ENCODE data around the gene NOTCH3.

NOTCH3 gene

DNA sequence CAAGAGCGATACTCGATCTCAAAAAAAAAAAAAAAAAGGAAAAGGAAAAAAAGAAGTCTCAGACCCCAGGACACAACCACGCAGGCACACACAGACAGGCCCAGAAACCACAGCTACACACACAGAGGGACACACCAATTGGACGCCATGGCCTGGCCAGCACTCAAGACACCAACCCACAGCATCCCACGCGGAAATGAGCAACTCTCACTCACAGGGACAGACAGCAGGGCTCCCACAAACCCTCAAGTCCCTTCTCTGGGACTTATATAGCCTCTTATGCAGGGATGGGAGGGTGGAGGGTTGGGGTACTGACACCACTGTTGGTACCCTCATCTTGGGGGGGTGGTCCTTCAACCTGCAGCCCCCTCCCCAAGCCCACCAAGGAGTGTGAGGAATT is 5.9 kb downstream of the NOTCH3 start:
- H3K27me3 ChIP-seq (ENCODE audit: insufficient read depth, low read length): no peaks in the 10 kb centered on the region
- no peaks in the 10 kb centered on the region for H3K79me2 ChIP-seq (ENCODE audit: control insufficient read depth, insufficient read depth, low read length, unreplicated experiment)
- H3K4me1 ChIP-seq (ENCODE audit: control insufficient read depth, insufficient read depth, low read length, unreplicated experiment): peaks cover 10% of the 10 kb centered on the region
- H3K4me3 ChIP-seq (ENCODE audit: low read depth, low read length): peak overlapping the region; percentile 65
- H3K36me3 ChIP-seq (ENCODE audit: insufficient read depth, low read length): no peaks in the 10 kb centered on the region; the same call in 1 of the 2 replicates
- H2AFZ ChIP-seq (ENCODE audit: low read length, unreplicated experiment): no peak overlapping the region
- H3K27ac ChIP-seq (ENCODE audit: low read depth, low read length): peak overlapping the region; percentile 85

DNA sequence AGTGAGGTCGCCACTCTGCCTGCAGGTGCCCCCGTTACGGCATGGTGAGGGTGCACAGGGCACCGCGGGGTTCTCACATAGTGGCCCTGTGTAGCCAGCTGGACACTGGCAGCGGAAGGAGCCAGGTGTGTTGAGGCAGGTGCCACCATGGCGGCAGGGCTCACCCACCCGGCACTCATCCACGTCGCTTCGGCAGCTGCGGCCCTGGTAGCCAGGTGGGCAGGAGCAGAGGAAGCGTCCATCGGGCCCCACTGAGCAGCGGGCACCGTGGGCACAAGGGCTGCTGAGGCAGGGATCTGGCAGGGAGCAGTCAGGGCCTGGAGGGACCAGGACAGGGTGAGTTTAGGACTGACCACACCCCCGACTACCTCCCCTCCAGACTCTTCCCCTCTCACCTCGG is 8.8 kb downstream of the NOTCH3 start:
- Histone ChIP-seq H2AFZ (ENCODE audit: low read length, unreplicated experiment) (no peak overlapping the region), H3K4me3 (ENCODE audit: low read depth, low read length) (no peak overlapping the region), H3K36me3 (ENCODE audit: insufficient read depth, low read length) (peaks cover 2% of the 10 kb centered on the region), H3K27ac (ENCODE audit: low read depth, low read length) (no peak overlapping the region), H3K27me3 (ENCODE audit: insufficient read depth, low read length) (no peaks in the 10 kb centered on the region), H3K79me2 (ENCODE audit: control insufficient read depth, insufficient read depth, low read length, unreplicated experiment) (no peaks in the 10 kb centered on the region), H3K4me1 (ENCODE audit: control insufficient read depth, insufficient read depth, low read length, unreplicated experiment) (peaks cover 6% of the 10 kb centered on the region)

DNA sequence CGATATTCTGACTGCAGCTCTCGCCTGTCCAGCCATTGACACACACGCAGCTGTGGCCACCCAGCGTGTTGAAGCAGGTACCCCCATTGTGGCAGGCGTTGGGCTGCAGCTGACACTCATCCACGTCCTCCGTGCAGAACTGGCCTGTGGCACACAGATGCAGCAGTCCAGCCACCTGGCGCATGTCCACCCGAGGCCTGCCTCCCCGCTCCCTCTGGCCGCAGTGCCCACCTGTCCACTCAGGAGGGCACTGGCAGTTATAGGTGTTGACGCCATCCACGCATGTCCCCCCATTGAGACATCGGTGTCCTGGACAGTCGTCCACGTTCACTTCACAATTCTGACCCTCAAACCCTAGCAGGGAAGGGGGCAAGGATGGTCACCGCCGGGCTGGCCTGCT is 9.3 kb downstream of the NOTCH3 start:
- Histone ChIP-seq H3K79me2 (ENCODE audit: control insufficient read depth, insufficient read depth, low read length, unreplicated experiment) (no peaks in the 10 kb centered on the region), H3K27ac (ENCODE audit: low read depth, low read length) (no peak overlapping the region), H3K4me3 (ENCODE audit: low read depth, low read length) (no peak overlapping the region), H2AFZ (ENCODE audit: low read length, unreplicated experiment) (no peak overlapping the region), H3K36me3 (ENCODE audit: insufficient read depth, low read length) (peaks cover 2% of the 10 kb centered on the region), H3K4me1 (ENCODE audit: control insufficient read depth, insufficient read depth, low read length, unreplicated experiment) (peaks cover 6% of the 10 kb centered on the region), H3K27me3 (ENCODE audit: insufficient read depth, low read length) (no peaks in the 10 kb centered on the region)

DNA sequence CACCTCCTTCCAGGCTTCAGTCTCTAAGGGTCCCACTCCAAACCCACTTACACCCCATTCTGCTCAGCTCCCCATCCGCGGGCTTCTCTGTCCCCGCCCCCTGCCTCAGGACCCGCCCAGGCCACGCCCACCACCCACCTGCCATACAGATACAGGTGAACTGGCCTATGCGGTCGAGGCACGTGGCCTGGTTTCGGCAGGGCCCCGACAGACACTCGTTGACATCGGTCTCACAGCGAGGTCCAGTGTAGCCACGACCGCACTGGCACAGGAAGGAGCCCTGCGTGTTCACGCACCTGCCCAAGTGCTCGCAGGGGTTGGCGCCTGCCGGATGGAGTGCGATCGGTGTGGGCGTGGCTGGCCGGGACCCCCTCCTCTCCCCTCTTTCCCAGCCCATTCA is 11.9 kb downstream of the NOTCH3 start:
- peaks cover 2% of the 10 kb centered on the region for H3K36me3 ChIP-seq (ENCODE audit: insufficient read depth, low read length)
- no peaks in the 10 kb centered on the region for H3K79me2 ChIP-seq (ENCODE audit: control insufficient read depth, insufficient read depth, low read length, unreplicated experiment)
- no peaks in the 10 kb centered on the region for H3K27me3 ChIP-seq (ENCODE audit: insufficient read depth, low read length)
- no peaks in the 10 kb centered on the region for H3K4me1 ChIP-seq (ENCODE audit: control insufficient read depth, insufficient read depth, low read length, unreplicated experiment)
- no peak overlapping the region for H2AFZ ChIP-seq (ENCODE audit: low read length, unreplicated experiment)
- no peak overlapping the region for H3K4me3 ChIP-seq (ENCODE audit: low read depth, low read length)
- H3K27ac ChIP-seq (ENCODE audit: low read depth, low read length): no peak overlapping the region

DNA sequence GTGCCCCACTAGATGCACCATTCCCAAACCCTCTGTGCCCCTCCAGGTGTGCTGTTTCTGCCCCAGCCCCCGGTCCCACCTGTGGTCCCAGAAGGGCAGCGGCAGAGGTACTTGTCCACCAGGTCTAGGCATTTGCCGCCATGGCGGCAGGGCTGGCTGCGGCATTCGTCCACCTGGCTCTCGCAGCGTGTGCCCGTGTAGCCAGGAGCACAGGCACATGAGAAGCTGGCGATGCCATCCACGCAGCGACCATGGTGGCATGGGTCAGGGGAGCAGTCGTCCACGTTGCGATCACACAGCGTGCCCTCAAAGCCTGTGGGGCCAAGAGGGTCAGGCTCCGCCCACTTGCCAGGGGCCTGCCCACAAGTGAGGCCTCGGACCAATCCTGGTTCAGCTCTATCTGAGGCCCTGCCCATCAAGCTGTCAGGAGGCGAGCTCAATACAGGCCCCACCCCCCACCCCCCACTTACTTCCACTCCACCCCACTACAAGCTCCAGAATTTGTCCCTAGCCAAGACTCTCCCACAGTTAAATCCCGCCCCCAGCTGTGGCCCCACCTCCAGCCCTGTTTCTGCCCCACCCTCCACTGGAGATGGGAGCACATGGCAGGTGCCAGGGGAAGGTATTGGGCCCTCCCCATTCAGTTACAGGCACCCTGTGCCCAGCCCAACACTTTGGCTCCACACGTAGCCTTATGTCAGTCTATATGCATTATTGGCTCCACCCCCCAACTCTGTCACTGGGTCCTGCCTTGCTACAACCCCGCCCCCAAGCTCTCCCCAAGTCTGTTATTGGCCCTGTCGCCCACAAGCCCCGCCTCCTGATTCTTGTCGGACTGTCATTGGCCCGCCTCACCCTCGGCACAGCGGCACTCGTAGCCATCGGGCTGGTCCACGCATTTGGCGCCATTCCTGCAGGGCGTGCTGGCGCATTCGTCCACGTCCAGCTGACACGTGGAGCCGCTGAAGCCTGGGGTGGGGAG is 13.5 kb downstream of the NOTCH3 start:
- Histone ChIP-seq H3K4me1 (ENCODE audit: control insufficient read depth, insufficient read depth, low read length, unreplicated experiment) (no peaks in the 10 kb centered on the region), H2AFZ (ENCODE audit: low read length, unreplicated experiment) (no peak overlapping the region), H3K27ac (ENCODE audit: low read depth, low read length) (no peak overlapping the region), H3K79me2 (ENCODE audit: control insufficient read depth, insufficient read depth, low read length, unreplicated experiment) (no peaks in the 10 kb centered on the region), H3K4me3 (ENCODE audit: low read depth, low read length) (no peak overlapping the region), H3K27me3 (ENCODE audit: insufficient read depth, low read length) (no peaks in the 10 kb centered on the region), H3K36me3 (ENCODE audit: insufficient read depth, low read length) (peaks cover 2% of the 10 kb centered on the region; the same call in 1 of the 2 replicates)

DNA sequence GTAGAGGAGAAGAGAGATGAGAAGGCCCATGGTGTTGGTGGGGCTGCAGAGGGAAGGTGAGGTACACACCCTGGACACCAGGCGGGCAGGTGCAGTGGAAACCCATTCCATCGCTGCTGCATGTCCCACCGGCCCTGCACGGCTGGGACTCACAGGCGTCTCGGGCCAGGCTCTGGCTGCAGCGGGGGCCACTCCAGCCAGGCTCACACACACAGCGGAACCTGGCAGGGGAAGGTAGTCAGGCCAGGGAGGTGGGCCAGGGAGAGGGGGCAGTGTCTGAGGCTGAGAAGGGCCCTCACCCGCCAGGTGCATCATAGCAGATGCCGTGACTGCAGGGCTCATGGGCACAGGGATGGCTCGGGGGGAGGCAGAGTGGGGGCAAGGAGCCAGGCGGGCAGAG is 15.6 kb downstream of the NOTCH3 start:
- H3K36me3 ChIP-seq (ENCODE audit: insufficient read depth, low read length): peaks cover 2% of the 10 kb centered on the region; the same call in 1 of the 2 replicates
- H3K4me3 ChIP-seq (ENCODE audit: low read depth, low read length): no peak overlapping the region
- H3K27ac ChIP-seq (ENCODE audit: low read depth, low read length): no peak overlapping the region
- no peak overlapping the region for H2AFZ ChIP-seq (ENCODE audit: low read length, unreplicated experiment)
- no peaks in the 10 kb centered on the region for H3K4me1 ChIP-seq (ENCODE audit: control insufficient read depth, insufficient read depth, low read length, unreplicated experiment)
- H3K79me2 ChIP-seq (ENCODE audit: control insufficient read depth, insufficient read depth, low read length, unreplicated experiment): no peaks in the 10 kb centered on the region
- no peaks in the 10 kb centered on the region for H3K27me3 ChIP-seq (ENCODE audit: insufficient read depth, low read length)

DNA sequence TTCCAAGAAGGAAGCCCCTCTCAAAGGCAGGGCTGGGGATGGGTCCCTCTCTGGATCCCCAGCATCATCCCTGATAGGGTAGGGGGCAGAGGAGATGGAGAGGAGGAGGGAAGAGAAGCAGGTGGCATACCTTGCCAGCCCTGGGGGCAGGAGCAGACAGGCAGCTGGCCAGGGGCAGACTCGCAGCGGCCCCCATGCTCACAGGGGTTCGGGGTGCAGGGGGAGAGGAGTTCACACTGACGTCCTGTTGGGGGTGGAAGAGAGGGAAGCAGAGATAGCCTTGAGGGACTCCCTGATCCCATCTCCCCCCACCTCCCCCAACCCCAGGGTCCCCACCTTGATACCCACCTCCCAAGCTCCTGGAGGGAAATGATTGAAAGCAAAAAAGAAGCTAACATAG is 16.0 kb downstream of the NOTCH3 start:
- Histone ChIP-seq H3K27ac (ENCODE audit: low read depth, low read length) (no peak overlapping the region), H3K4me3 (ENCODE audit: low read depth, low read length) (no peak overlapping the region), H3K4me1 (ENCODE audit: control insufficient read depth, insufficient read depth, low read length, unreplicated experiment) (no peaks in the 10 kb centered on the region), H3K36me3 (ENCODE audit: insufficient read depth, low read length) (peaks cover 2% of the 10 kb centered on the region; the same call in 1 of the 2 replicates), H3K27me3 (ENCODE audit: insufficient read depth, low read length) (no peaks in the 10 kb centered on the region), H2AFZ (ENCODE audit: low read length, unreplicated experiment) (no peak overlapping the region), H3K79me2 (ENCODE audit: control insufficient read depth, insufficient read depth, low read length, unreplicated experiment) (no peaks in the 10 kb centered on the region)

DNA sequence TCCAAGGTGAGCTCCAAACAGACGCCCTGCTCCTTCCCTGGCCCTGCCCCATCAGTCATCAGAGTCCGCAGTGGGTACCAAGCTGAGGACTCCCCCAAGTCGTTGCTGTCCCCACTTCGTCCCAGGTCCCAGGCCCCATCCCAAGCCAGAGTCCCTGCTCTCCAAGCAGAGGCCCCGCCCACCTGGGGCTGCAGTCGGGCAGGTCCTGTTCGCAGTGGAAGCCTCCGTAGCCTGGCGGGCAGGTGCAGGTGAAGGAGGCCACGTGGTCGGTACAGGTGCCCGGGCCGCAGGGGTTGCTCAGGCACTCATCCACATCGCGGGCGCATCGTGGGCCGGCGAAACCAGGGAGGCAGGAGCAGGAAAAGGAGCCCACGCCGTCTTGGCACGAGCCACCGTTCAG is 19.4 kb downstream of the NOTCH3 start:
- H3K27me3 ChIP-seq (ENCODE audit: insufficient read depth, low read length): no peaks in the 10 kb centered on the region
- no peaks in the 10 kb centered on the region for H3K36me3 ChIP-seq (ENCODE audit: insufficient read depth, low read length)
- H3K4me3 ChIP-seq (ENCODE audit: low read depth, low read length): no peak overlapping the region
- no peak overlapping the region for H3K27ac ChIP-seq (ENCODE audit: low read depth, low read length)
- no peak overlapping the region for H2AFZ ChIP-seq (ENCODE audit: low read length, unreplicated experiment)
- H3K4me1 ChIP-seq (ENCODE audit: control insufficient read depth, insufficient read depth, low read length, unreplicated experiment): no peaks in the 10 kb centered on the region
- no peaks in the 10 kb centered on the region for H3K79me2 ChIP-seq (ENCODE audit: control insufficient read depth, insufficient read depth, low read length, unreplicated experiment)

DNA sequence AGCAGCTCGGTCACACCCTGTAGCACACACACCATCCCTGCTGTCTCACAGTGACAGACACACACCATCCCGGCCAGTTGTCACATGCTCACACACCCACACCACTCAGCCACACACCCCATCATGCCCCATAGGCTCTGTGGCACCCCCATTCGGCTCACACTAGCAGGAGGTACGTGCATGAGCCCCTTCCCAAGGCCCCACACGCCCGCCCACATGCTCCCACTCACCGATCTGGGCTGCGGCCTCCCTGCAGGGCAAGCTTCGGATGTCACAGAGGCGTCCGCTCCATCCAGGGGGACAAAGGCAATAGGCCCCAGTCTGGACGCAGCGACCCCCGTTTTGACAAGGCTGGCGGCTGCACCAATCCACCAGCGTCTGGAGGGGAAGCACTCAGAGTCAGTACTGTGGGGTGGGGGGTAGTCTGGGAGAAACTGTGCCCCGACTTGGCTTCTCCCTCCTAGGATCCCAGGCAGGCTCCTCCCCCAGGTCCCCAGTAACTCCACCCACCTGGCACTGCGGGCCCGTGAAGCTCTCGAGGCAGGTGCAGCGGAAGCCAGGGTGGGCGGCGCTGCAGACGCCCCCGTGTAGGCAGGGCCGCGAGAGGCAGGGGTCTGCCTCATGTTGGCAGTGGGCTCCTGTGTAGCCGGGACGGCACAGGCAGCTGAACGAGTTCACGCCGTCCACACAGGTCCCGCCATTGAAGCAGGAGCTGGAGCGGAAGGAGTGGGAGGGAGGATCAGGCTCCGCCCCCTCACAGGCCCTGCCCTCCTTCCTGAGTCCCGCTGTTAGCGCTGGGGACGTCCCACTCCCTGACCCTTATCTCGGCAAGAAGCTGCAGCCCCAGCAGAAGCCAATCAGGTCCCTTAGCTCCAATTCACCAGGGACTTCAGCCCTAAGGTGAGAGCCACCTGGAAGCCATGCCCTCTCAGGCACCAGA is 20.1 kb downstream of the NOTCH3 start:
- no peaks in the 10 kb centered on the region for H3K27me3 ChIP-seq (ENCODE audit: insufficient read depth, low read length)
- no peaks in the 10 kb centered on the region for H3K36me3 ChIP-seq (ENCODE audit: insufficient read depth, low read length)
- H2AFZ ChIP-seq (ENCODE audit: low read length, unreplicated experiment): no peak overlapping the region
- H3K27ac ChIP-seq (ENCODE audit: low read depth, low read length): no peak overlapping the region
- H3K4me1 ChIP-seq (ENCODE audit: control insufficient read depth, insufficient read depth, low read length, unreplicated experiment): no peaks in the 10 kb centered on the region
- H3K79me2 ChIP-seq (ENCODE audit: control insufficient read depth, insufficient read depth, low read length, unreplicated experiment): no peaks in the 10 kb centered on the region
- no peak overlapping the region for H3K4me3 ChIP-seq (ENCODE audit: low read depth, low read length)

DNA sequence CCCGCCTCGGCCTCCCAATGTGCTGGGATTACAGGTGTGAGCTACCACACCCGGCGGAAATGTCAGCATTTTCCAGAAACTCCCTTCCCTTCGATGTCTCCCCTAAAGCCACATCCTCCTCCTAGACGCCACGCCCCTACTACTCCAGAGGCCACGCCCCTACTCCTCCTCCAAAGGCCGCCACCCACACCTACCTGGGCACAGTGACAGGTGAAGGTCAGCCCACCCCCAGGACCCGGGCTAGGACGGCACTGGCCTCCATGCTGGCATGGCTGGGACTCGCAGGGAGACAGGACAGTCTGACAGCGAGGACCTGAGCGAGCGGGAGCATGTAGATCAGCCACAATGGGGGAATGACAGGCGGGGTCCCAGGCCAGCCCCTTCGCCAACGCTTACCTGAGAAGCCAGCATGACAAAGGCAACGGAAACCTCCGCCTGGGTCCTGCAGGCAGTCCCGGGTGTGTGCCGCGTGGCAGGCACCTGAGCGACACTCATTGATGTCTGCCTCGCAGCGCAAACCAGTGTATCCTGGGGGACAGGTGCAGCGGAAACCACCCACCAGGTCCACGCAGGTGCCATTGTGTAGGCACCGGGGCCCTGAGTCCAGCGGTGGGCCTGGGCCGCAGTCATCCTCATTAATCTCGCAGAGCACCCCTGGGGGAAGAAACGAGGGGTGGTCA is 22.0 kb downstream of the NOTCH3 start:
- H3K27ac ChIP-seq (ENCODE audit: low read depth, low read length): no peak overlapping the region
- H3K79me2 ChIP-seq (ENCODE audit: control insufficient read depth, insufficient read depth, low read length, unreplicated experiment): no peaks in the 10 kb centered on the region
- H3K4me3 ChIP-seq (ENCODE audit: low read depth, low read length): no peak overlapping the region
- H2AFZ ChIP-seq (ENCODE audit: low read length, unreplicated experiment): no peak overlapping the region
- no peaks in the 10 kb centered on the region for H3K27me3 ChIP-seq (ENCODE audit: insufficient read depth, low read length)
- H3K36me3 ChIP-seq (ENCODE audit: insufficient read depth, low read length): no peaks in the 10 kb centered on the region
- H3K4me1 ChIP-seq (ENCODE audit: control insufficient read depth, insufficient read depth, low read length, unreplicated experiment): no peaks in the 10 kb centered on the region
